Vagina (tissue), 2 donors: ENCODE data around the gene GNAT2. TPM values are rescaled to one million over a fixed set of nuclear protein-coding genes. Genes with fewer than 3 reads are reported as not detected.
"Not testable (repeated sequence)": the region's sequence is repeated elsewhere in the genome, so short reads cannot be mapped to it uniquely, and the experiment has no call there.

Source experiments
- DNase-seq, 2 donors: peaks; one replicate each; pipeline ENCODE4 v3.0.0-alpha.2; 2017; ENCODE audit errors: extremely low spot score in 2 of 2
- H3K27ac ChIP-seq: fragments of 200-600 bp; sonication (generic); one replicate; pipeline ENCODE4 v1.5.1; 2019
- H3K27me3 ChIP-seq: fragments of 200-600 bp; sonication (generic); one replicate; pipeline ENCODE4 v1.5.1; 2019
- H3K36me3 ChIP-seq, 2 donors: fragments of 200-600 bp; sonication (generic); one replicate each; pipeline ENCODE4 v1.5.1; 2017 to 2019
- H3K4me1 ChIP-seq: fragments of 200-600 bp; sonication (generic); one replicate; pipeline ENCODE4 v1.5.1; 2019
- H3K4me3 ChIP-seq, 2 donors: fragments of 200-600 bp; sonication (generic); 1 replicate in 1 of 2; 2 replicates in 1 of 2; pipeline ENCODE4 v1.5.1; 2016 to 2019
- H3K9me3 ChIP-seq: fragments of 200-600 bp; sonication (generic); one replicate; pipeline ENCODE4 v1.5.1; 2019
- POLR2A ChIP-seq, 2 donors: fragments of 450-650 bp; IDR thresholded peaks; one replicate each; pipeline ENCODE4 v1.6.1; 2017; ENCODE audit warnings: antibody characterized with exemption in 2 of 2, mild to moderate bottlenecking in 2 of 2, moderate library complexity in 2 of 2
- POLR2AphosphoS5 ChIP-seq, 2 donors: sonication (generic); formaldehyde crosslinking; IDR thresholded peaks; one replicate each; pipeline ENCODE4 v1.9.0; 2017; ENCODE audit warnings: antibody characterized with exemption in 2 of 2, mild to moderate bottlenecking in 2 of 2, low read depth in 1 of 2; ENCODE audit not compliant: insufficient read depth in 1 of 2
- intact Hi-C: fragments of 100-400 bp; cut with DNase I; formaldehyde crosslinking; loops from one replicate; pipeline ENCODE4 v1.15.1; 2023
- total RNA-seq: library from RNA; depleted of rRNA; stranded (reverse); fragments of >200 nt; gene quantifications from one replicate; pipeline ENCODE4 v1.2.3, GENCODE V29; 2016
- TF ChIP-seq, protein P1 (sequence below), 3 experiments: fragments of 450-650 bp in 2 of 3; fragments of 200-600 bp in 1 of 3; sonication (generic) in 1 of 3; IDR thresholded peaks; one replicate each; pipeline ENCODE4 v1.5.1; 2017 to 2019; ENCODE audit warnings: antibody characterized with exemption in 3 of 3, mild to moderate bottlenecking in 2 of 3, moderate library complexity in 2 of 3

GNAT2 gene
- total RNA-seq, 1 donor from 2014 or later = not detected

DNA sequence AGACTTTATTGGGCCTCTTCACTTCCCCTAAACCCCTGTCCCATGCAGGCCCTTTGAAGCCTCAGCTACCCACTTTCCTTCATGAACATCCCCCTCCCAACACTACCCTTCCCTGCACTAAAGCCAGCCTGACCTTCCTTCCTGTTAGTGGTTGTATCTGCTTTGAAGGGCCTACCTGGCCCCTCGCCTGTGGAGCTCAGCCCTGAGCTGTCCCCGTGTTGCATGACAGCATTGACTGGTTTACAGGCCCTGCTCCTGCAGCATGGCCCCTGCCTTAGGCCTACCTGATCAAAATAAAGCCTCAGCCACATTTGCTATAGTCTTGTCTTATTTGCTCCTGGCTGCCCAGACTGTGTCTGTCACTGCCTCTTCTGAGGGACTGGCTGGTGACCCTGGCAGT is 42.0 kb upstream of the GNAT2 start:
- no peak for DNase-seq
- TF ChIP-seq POLR2A (IDR thresholded peaks at IDR 0.05) (no peak), POLR2AphosphoS5 (IDR thresholded peaks at IDR 0.05; ENCODE audit: insufficient read depth in 1 of 2, low read depth in 1 of 2) (no peak)
- TF ChIP-seq, protein P1, sequence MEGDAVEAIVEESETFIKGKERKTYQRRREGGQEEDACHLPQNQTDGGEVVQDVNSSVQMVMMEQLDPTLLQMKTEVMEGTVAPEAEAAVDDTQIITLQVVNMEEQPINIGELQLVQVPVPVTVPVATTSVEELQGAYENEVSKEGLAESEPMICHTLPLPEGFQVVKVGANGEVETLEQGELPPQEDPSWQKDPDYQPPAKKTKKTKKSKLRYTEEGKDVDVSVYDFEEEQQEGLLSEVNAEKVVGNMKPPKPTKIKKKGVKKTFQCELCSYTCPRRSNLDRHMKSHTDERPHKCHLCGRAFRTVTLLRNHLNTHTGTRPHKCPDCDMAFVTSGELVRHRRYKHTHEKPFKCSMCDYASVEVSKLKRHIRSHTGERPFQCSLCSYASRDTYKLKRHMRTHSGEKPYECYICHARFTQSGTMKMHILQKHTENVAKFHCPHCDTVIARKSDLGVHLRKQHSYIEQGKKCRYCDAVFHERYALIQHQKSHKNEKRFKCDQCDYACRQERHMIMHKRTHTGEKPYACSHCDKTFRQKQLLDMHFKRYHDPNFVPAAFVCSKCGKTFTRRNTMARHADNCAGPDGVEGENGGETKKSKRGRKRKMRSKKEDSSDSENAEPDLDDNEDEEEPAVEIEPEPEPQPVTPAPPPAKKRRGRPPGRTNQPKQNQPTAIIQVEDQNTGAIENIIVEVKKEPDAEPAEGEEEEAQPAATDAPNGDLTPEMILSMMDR (IDR thresholded peaks at IDR 0.05) = no peak
- no peak overlapping the region for H3K4me3 ChIP-seq
- no peaks in the 10 kb centered on the region for H3K27me3 ChIP-seq
- H3K9me3 ChIP-seq = no peaks in the 10 kb centered on the region
- H3K36me3 ChIP-seq = peaks cover 0 to 4% of the 10 kb centered on the region in 2 donors
- intact Hi-C loops = no loop called here
- H3K4me1 ChIP-seq = peaks cover 5% of the 10 kb centered on the region
- H3K27ac ChIP-seq = no peak overlapping the region

DNA sequence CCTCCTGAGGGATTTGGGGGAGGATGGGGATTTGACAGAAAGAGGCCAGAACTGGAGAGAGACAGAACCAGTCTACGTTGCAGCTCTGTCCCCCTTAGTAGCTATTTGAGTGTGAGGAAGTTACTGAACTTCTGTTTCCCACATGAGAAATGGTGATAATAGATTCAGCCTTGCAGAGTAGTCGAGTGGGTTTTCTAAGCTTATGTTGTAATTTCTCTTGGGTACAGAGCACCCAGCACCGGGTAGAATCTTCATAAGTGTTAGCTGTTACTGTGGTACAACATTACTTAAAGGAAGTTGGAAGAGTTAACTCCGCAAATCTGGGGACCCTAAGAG is 41.2 kb upstream of the GNAT2 start:
- H3K9me3 ChIP-seq, H3K27me3 ChIP-seq, H3K4me3 ChIP-seq, DNase-seq, intact Hi-C loops, H3K36me3 ChIP-seq, H3K27ac ChIP-seq, H3K4me1 ChIP-seq: not testable (repeated sequence)

DNA sequence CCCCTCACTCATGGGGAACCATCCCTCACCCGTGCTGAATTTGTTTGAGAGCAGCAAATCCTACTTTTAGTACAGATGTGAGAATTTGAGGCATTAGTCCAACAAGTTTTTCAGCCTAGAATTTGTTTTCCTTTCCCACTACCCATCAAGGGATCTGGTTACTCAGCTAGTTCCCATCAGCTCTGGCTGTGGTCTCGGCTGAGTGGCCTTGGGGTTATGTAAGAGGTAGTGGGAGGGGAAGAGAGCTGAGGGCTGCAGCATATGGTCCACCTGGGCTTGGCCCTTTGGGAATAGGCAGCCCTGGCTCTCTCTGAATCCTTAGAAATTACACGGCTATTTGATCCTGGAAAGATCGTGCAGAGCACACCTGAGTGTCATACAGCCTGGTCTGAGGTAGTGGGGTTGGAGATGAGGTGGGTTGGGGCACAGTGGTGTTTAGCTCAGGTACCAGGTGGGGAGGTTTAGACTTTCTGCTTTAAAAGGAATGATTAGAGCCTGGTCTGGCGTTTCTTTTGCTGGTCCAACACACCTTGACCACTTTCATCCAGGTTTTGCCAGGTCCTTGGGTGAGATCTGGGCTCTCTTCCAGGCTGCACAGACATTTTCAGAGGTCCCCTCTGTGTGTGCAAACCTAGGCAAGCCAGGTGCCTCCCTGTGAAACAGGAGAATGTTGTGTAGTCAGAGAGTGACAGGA is 40.7 kb upstream of the GNAT2 start:
- no peak for TF ChIP-seq POLR2AphosphoS5 (IDR thresholded peaks at IDR 0.05; ENCODE audit: insufficient read depth in 1 of 2, low read depth in 1 of 2)
- TF ChIP-seq, protein P1 (IDR thresholded peaks at IDR 0.05) = no peak
- TF ChIP-seq POLR2A (IDR thresholded peaks at IDR 0.05) = no peak
- Histone ChIP-seq H3K4me1 (peaks cover 14% of the 10 kb centered on the region), H3K27ac (no peak overlapping the region), H3K4me3 (no peak overlapping the region), H3K9me3 (no peaks in the 10 kb centered on the region), H3K27me3 (no peaks in the 10 kb centered on the region), H3K36me3 (peaks cover 0 to 4% of the 10 kb centered on the region in 2 donors)
- no peak for DNase-seq
- intact Hi-C loops = no loop called here

DNA sequence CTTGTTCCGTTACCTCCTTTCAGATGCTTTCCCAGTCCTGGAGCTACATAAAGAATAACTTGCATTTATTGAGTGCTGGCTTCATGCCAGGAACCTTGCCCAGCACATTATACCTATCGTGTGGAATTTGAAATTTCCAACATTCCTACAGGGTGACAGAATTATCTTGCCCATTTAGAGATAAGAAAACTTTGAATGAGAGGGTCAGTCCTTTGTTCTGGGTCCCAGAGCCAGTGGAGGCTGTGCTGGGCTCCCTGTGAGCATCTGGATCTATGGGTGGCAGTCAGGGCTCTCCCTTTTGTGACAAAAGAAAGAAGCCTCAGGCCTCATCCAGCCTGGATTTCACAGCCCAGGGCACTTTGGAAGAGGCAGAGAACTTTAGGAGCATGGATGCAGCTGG is 39.7 kb upstream of the GNAT2 start:
- H3K36me3 ChIP-seq = peaks cover 0 to 4% of the 10 kb centered on the region in 2 donors
- no peak for TF ChIP-seq POLR2A (IDR thresholded peaks at IDR 0.05)
- no peak for TF ChIP-seq POLR2AphosphoS5 (IDR thresholded peaks at IDR 0.05; ENCODE audit: insufficient read depth in 1 of 2, low read depth in 1 of 2)
- TF ChIP-seq, protein P1 (IDR thresholded peaks at IDR 0.05) = no peak
- peaks cover 20% of the 10 kb centered on the region for H3K4me1 ChIP-seq
- H3K9me3 ChIP-seq = no peaks in the 10 kb centered on the region
- peak in 1 of 2 donors; percentile 77 for DNase-seq
- intact Hi-C loops = no loop called here
- no peaks in the 10 kb centered on the region for H3K27me3 ChIP-seq
- no peak overlapping the region for H3K4me3 ChIP-seq
- no peak overlapping the region for H3K27ac ChIP-seq

DNA sequence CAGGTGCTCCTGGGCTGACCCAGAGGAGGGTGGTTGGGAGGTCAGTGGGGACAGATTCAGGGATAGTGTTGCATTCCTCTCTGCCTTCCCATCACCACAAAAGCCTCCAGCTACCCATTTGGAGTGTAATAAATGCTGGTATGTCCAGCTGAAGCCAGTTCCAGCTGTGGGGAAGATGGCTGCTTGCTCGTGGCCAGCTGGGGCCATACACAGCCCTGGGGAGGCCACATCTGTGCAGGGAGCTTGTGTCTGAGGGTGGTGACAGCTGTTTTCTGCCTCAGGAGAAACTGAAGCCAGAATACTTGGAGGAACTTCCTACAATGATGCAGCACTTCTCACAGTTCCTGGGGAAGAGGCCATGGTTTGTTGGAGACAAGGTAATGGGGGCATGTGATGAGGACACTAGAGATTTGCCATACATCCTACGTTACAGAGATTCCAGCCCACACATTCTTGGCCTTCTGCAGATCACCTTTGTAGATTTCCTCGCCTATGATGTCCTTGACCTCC is 39.2 kb upstream of the GNAT2 start:
- H3K27ac ChIP-seq = no peak overlapping the region
- intact Hi-C loops = no loop called here
- no peak for TF ChIP-seq POLR2AphosphoS5 (IDR thresholded peaks at IDR 0.05; ENCODE audit: insufficient read depth in 1 of 2, low read depth in 1 of 2)
- TF ChIP-seq, protein P1 (IDR thresholded peaks at IDR 0.05) = no peak
- TF ChIP-seq POLR2A (IDR thresholded peaks at IDR 0.05) = no peak
- H3K4me3 ChIP-seq = no peak overlapping the region
- no peaks in the 10 kb centered on the region for H3K9me3 ChIP-seq
- no peaks in the 10 kb centered on the region for H3K27me3 ChIP-seq
- H3K4me1 ChIP-seq = peaks cover 20% of the 10 kb centered on the region
- peaks cover 0 to 4% of the 10 kb centered on the region in 2 donors for H3K36me3 ChIP-seq
- DNase-seq = no peak
